ENCODE data around the gene FNDC5.
"Not testable (repeated sequence)": the region's sequence is repeated elsewhere in the genome, so short reads cannot be mapped to it uniquely, and the experiment has no call there.

FNDC5 gene

DNA sequence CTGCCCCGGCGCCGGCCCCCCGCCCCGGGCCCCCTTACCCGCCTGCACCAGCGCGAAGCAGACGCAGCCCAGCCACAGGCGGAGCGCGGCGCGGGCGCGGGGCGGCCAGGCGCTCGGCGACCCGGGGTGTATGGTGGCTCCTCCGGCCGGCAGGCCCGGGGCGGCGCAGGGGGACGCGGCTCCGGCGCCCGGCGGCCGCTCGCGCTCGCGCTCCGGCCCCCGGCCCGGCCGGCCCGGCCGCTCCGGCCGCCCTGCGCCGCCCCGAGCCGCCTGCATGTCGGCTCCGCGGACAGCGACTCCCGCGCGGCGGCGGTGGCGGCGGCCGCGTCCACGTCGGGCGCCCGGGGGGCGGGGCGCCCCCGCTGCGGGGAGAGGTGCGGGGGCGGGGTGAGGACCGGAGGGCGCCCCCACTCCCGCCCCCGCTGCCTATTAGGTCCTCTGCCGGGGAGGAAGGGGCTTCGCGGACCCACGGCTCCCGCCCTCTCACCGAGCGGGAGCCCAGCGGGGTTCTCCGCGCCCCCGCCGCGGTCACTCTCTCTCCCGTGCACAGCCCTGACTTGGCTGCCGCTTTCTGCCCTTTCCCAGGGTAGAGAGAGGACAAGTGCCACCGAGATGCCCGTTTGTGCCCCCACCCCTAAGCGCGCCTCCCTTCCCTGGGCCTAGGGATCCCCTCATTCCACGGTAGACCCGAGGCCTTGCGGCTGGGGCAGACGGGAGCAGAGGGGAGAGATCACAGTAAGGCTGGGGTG lies at the start of gene FNDC5:
FNDC5 (minus strand) TSS at position 298 of the 749 bp plus-strand sequence.
- no peak for DNase-seq

DNA sequence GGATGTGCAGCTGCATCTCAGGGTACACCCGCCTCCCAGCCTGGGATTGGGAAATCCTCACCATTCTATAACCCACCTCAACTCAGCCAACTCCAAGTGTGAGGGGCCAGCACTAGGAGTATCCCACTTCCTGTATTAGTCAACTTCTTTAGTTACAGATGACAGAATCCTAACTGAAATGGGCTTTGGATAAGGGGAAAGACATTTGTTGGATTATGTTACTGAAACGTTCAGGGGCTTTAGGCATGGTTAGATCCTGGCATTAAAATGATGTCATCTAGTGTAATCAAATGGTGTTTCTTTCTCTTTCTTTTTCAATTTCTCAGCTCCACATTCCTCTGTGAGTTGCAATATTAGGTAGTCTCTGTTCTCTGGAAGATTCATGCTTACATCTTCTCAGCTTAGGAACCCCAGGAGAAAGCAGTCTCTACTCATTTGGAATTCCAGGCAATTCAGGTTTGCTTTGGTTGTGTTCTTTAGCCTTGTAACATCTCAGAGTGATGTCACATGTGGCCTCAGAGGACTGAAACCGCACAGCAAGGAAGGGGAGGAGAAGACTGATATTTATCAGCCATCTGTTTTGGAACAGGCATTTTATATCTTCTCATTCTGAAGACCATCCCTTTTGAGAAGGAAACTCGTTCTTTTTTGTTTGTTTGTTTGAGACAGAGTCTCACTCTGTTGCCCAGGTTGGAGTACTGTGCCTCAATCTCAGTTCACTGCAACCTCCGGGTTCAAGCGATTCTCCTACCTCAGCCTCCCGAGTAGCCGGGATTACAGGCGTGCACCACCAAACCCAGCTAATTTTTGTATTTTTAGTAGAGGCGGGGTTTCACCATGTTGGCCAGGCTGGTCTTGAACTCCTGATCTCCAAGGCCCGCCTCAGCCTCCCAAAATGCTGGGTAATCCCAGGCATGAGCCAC lies 49.4 kb upstream of the FNDC5 start:
- no peak for DNase-seq

DNA sequence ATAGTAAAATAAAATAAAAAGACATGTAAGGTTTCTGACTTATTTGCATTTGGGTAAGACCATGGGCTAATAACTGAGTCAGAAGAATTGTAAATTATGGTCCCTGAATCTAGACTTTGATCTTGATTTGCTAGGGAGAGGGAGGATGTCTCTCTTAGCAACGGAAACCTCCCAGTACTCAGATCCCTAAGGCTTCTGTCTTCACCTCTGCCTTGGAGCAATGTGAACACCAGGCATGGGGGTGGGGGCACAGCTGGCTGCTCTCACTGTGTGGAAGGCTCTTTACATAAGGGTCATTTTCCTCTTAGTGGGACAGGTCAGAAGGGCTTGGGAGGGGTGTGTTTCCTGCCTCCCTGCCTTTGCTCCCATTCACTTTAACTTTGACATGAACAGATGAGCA lies 47.5 kb upstream of the FNDC5 start:
- no peak for DNase-seq

DNA sequence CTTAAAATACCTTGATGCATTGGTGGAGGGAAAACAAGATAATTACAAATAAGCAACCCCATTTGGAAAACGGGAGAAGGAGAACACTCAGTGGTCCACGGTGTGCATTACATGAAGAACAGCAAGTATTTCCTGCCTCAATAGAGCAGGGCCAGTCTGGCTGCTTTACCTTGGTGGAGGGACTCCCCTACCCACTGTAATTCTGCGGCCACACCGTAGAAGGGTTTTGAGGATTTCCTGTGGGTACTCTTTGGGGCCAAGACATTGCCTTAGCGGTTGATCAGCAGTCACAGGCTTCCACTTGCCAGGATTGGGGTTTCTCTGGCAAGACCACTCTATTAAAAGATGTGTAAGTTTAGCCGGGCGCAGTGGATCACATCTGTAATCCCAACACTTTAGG lies 46.8 kb upstream of the FNDC5 start:
- DNase-seq: no peak

DNA sequence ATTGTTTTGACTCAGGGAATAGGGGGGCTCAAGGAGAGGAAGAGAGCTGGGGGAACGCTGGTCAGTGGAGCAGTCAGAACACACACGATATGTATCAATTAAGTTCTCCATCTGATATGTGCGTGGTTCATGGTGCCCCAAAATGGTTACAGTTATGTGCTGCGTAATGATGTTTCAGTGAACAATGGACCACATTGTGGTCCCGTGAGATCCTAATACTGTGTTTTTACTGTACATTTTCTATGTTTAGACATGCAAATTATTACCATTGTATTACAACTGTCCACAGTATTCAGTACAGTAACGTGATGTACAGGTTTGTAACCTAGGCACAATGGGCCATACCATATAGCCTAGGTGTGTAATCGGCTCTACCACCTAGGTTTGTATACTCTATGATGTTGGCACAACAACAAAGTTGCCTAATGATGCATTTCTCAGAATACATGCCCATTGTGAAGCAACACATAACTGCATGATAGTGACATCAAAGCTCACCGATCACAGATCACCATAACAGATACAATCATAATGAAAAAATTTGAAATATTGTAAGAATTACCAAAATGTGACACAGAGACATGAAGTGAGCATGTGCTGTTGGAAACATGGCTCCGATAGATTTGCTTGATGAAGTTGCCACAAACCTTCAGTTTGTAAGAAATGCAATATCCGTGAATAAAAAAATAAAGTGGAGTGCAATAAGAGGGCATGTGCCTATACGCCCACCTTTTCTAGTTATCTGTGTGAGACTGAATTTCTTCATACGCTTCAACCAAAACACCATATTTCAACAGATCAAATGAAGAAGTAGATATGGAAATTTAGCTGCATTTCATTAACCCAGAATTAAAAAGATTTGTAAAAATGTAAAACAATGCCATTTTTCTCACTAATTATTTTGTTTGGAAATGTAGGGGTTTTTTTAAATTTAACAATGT lies 45.3 kb upstream of the FNDC5 start:
- DNase-seq: no peak

DNA sequence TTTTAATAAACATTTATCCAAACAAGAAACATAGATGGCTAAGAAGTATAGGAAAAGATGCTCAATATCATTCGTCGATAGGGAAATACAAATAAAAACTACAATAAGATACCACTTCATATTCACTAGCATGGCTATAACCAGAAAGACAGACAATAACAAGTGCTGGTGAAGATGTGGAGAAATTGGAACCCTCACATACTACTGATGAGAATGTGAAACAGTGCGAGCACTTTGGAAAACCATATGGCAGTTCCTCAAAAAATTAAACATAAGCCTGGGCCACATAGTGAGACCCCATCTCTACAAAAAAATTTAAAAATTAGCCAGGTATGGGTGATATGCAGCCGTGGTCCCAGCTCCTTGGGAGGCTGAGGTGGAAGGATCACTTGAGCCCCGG lies 39.6 kb upstream of the FNDC5 start:
- DNase-seq: no peak

DNA sequence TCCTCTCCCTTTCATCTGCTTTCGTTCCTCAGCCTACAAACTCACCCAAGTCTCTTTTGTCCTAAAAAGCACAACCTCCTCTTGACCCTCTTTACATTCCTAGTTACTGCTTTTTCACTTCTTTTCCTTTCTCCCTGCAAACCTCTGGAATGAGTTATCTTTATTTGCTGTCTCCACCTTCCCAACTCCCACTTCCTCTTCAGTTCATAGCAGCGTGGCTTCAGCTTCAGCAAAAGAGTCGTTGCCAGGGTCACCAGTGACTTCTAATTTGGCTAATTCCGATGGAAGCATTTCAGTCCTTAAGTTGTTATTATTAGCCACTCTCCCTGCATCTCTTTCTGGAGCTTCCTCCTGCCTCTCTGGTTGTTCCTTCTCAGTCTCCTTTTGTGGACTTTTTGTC lies 36.7 kb upstream of the FNDC5 start:
- no peak for DNase-seq

DNA sequence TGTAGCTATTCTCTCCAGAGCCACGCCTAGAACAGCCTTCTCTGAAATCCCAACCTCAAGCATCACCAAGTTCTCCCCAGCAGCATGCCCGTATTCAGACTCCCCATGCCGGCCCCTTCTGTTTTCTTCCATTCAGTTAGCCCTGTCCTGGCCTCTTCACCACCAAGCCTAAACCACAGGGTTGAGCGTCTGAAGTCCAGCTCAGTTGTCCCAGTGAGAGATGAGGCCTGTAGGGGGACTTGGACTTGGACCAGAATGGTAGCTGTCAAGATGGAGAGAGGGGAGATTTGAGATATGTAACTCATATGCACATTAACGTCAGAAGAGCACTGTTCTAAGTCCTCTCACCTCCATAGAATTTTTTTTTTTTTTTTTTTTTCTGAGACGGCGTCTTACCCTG lies 35.9 kb upstream of the FNDC5 start:
- no peak for DNase-seq

DNA sequence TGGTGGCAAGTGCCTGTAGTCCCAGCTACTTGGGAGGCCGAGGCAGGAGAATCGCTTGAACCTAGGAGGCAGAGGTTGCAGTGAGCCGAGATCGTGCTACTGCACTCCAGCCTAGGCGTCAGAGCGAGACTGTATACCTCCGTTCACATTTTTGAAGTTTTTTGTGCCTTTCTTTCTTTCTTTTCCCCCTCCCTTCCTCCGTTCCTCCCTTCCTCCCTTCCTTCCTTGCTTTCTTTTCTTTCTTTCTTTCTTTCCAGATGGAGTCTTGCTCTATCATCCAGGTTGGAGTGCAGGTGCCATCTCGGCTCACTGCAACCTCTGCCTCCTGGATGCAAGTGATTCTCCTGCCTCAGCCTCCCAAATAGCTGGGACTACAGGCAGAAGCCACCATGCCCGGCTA lies 34.9 kb upstream of the FNDC5 start:
- DNase-seq: not testable (repeated sequence)

DNA sequence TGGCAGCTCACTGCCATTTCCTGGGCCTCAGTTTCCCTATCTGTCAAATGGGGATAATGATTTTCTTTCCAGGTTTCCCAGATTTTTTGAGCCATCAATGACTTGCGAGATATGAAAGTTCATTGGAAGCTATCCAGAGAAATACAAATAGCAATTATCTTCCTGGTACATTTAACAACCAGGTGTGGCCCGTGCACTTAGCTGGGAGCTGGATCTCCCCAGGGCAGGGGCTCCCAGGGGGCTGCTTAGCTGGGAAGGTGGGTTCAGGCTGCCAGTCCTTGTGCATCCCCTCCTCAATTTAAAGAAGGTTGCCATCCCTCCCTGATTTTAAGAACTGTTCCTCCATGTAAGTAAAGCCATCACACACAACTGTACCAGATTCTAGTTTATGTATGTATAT lies 34.1 kb upstream of the FNDC5 start:
- DNase-seq: no peak

DNA sequence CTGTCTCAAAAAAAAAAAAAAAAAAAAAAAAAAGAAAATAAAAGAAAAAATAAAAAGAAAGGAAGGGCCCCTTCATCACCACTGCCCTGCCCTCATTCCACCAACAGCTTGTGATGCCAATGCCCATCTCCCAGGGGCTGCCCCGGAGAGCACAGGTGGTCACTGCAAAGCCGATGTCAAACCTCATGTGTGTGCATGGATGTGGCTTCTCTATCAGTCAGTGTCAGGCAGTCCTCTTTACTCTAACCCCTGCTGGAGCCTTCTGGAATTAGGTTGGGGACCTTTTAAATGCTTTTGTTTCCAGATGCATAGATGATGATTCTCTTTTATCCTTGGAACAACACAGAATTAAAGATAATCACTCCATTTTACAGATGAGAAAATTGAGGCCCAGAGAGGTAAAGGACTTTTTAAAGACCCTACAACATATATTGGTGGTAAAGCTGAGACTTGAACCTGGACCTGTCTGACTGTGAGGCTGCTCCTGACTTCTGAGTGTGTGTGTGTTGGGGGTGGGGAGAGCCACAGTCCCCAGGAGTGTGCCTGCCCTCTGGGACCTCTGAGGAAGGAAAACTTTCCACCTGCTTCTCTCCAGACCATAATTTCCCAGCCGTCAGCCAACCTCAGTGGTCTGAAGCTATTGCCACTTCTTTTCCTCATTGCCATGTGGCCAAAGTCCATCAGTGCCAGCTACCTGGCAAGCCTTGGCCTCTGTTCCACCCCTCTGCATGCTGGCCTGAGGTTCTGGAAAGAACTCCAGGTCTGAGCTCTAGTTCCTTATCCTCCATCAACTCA lies 33.5 kb upstream of the FNDC5 start:
- DNase-seq: no peak

DNA sequence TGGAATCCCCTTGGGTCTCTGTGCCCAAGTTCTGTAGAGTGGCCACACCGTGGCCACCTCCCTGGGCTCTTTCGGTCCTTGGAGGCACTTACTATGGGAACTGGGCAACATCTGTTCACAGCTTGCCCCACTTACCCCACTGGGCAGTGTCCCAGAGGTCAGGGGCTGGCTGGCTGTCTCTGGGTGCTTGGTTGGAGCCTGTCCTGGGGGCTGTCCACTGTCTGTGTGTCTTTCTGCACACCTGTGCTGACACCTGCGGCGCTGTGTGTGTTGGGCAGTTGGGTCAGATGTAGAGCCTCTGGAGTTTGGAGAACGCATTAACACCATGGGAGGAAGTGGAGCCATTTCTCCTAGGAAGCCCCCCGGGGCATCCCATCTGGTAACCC lies 31.8 kb upstream of the FNDC5 start:
- no peak for DNase-seq

DNA sequence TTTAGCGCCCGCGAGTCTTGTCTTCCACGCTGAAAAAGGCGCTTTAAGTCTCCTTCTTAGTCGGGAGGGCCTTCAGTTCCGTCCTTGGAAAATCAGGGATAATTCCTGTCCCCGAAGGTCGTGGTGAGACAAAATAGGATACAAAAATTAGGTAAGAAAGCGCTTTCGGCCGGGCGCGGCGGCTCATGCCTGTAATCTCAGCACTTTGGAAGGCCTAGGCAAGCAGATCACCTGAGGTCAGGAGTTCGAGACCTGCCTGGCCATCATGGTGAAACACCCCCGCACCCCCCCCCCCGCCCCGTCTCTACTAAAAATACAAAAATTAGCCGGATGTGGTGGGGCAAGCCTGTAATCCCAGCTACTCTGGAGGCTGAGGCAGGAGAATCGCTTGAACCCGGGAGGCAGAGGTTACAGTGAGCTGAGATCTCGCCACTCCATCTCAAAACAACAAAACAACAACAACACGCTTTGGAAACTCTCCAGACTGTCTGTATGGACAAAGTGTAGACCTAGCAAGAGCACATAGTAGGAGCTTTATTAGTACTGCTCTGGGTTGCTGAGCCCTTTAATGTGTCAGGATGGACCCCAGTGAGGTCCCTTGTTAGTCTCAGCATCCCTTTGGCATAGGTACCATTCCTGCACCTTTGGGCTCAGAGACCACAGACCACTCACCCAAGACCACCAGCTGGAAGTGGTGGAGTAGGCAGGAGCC lies 31.3 kb upstream of the FNDC5 start:
- DNase-seq: no peak

DNA sequence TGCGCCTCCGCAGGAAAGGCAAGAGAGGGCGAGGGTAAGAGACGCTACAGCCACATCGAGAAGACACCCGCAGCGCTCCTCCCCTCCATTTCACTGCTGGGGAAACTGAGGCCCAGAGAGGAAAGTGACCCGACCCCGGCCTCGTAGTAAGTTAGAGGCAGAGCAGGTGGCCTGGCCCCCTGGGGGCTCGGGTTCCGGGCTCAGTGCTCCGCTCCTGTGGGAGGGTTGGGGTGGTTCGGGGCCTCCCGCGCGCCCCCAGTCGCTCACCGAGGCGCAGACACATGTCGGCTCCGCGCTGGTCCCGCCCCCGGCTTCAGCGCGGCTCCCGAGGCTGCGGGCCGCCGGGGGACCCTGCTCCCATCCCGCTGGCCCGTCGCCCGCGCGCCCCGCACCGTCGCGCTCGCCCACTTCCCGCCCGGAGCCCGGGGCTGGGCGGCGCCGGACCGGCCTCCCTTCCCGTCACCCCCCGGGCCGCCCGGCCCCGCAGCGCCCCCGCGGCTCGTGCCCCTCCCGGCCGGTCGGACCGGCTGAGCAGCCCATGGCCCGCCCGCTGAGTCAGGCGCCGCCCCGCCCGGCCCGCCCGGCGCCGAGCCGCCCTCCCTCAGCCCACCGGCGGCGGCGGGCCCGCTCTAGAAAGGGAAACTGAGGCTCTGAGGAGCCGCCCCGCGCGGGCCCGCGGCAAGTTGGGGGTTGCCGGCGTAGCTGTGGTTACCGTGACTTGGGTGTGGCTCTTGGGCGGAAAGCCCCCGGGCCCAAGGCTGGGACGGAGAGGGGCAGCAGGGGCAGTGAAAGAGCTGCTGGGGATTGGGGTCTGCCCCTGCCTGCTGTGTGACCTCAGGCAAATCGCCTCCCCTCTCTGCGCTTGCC lies 30.5 kb upstream of the FNDC5 start, which contains the start of gene TMEM54:
TMEM54 (minus strand) TSS at position 434 of the 867 bp plus-strand sequence; CDS start at position 283, 151 bp downstream.
- no peak for DNase-seq

DNA sequence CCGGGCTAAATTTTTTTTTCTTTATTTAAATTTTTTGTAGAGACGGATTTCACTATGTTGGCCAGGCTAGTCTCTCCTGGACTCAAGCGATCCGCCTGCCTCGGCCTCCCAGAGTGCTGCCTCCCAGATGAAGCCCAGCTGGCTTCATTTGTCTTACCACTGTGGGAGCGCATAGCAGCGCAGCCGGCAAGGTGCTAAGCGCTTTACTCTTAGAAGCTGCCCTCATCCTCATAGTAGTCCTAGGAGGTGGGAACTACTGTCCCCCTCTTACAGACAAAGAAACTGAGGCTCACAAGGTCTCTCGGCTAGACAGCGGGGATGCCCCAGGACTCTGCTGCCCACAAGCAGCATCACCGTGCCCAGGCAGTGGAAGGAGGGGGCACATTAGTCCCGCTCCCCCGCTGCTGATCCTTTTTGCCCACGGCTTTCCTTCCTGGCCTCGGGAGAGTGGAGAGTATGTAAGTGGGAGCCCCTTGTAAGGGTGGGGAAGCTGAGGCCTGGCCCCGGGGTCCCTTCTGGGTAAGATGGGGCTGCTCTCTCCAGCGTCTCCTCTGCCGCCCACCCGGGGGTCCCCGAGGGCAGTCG lies 29.8 kb upstream of the FNDC5 start:
- DNase-seq: no peak

DNA sequence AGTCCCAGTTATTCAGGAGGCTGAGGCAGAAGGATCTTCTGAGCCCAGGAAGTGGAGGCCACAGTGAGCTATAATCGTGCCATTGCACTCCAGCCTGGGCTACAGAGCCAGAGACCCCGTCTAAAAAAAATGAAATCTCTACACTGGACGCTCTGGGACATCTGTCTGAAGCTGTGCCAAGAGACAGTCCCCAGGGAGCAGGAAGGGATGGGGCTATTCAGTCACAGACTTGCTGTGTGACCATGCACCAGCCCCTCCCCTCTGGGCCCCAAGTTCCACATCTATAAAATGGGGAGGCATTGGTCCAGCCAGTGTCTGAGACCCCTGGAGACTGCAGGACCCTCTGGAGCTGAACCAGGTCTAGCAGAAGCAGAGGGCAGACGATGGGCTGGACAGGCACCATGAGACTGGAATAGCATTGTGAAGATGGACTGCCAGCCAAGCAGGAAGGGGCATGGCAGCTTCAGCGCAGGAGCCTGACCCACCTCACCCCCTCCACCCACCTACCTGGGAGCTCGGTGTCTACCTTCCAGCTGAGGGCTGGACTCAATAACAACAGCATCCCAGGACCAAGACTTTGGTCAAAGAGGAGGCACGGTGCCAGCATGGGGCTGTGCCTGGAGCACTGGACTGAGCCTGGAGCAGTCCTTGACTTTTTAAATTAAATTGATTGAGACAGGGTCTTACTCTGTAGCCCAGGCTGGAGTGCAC lies 29.0 kb upstream of the FNDC5 start:
- no peak for DNase-seq

DNA sequence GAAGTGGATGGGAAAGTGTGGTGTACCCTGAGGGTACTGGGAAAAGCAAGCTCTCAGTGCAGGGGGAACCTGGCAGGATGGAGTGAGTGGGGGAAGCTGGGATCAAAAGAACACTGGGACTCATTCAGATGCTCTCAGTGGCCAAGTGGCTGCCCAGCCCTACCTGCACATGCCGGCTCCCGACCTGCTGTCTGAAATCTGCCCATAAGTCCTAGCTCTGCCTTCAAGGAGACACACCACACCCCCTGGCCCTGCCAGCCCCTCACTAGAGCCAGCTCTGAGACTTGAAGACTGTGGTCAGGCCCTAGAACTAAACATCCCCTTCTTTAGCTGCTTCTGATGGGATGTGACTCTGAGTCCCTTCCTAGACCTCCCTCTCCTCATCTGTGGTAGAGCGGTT lies 28.2 kb upstream of the FNDC5 start:
- no peak for DNase-seq

DNA sequence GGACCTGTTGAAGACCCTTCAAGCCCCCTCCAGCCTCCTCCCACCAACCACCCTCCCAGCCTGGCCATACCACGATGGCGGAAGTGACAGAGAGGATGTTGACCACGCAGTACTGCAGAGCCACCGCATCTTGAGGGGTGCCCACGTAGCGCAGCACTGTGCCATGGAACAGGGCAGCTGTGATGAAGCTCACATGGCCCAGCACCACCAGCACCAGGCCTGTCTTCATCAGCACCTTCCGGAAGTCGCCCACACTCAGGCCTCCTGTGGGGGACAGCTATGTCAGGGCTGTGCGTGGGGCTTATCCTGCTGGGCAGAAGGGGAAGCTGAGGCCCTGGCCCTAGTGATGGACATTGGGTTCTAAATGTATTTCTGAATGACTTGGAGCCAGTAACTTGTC lies 27.3 kb upstream of the FNDC5 start:
- DNase-seq: no peak
